GM21360 (cell line): ENCODE results near the gene CCSER1.
"Not testable (repeated sequence)": the region's sequence is repeated elsewhere in the genome, so short reads cannot be mapped to it uniquely, and the experiment has no call there.

Experiments used
- ATAC-seq: cut with Tn5 transposase; IDR thresholded peaks from one replicate; pipeline ENCODE4 v1.9.1; 2021; ENCODE audit warnings: mild to moderate bottlenecking, moderate library complexity; ENCODE audit not compliant: unreplicated experiment

The CCSER1 gene

GRCh38 chr4:90996813-90997212 lies 869.6 kb downstream of the CCSER1 start:
- ATAC-seq: no peak

DNA sequence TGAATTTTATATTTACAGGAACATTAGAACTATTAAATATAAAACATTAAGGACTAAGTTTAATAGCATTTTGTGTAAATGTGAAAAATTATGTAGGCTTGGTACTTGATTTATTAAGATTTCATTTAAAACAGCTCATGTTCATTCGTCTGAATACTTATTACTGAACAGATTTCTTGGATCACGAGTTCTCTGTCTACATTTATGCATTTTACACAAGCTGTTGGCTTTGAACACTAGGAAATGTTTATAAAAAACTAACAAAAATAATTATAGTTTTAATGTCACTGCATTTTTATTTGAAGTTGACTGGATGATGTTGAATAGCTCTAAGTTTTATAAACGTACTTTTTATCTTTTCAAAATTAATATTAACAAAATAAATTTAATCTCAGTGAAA lies 888.7 kb downstream of the CCSER1 start:
- no peak for ATAC-seq

DNA sequence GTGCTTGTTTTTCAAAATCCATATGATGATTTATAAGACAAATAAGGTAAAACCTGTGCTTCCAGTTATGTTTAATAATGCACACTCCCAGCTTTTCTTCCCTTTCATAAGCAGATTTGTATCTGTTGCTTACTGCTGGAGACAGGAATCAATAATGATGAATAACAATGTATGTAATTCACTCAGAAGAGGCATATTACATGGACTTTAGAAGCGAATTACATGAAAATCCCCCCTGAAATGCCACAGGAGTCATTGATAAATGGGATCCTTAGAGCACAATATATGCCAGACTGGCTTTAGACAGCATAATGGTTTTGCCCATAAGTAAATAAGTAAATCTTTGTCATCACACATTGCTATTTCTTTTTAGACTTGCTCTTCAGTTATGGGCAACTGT lies 892.3 kb downstream of the CCSER1 start:
- ATAC-seq: no peak

- no peak for ATAC-seq
Observed at GRCh38 chr4:91025241-91026148, 898.3 kb downstream of the CCSER1 start.

DNA sequence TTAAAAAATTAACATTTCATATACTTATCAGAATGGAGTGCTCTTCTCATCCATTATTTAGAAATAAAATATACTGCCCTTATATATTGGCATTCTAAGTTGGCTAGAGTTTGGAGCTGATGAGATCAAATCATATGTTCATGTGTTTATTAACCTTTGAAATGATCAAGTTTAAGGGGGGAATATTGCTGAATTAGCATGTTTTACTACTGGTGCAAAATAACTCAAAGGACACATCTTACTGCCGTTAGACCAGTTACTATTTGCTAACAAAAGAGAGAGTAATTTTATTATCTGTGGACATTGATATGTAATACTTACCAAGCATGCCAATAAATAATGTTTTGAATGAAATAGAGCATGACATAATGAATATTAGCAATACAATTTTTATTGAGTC lies 901.0 kb downstream of the CCSER1 start:
- ATAC-seq: no peak

DNA sequence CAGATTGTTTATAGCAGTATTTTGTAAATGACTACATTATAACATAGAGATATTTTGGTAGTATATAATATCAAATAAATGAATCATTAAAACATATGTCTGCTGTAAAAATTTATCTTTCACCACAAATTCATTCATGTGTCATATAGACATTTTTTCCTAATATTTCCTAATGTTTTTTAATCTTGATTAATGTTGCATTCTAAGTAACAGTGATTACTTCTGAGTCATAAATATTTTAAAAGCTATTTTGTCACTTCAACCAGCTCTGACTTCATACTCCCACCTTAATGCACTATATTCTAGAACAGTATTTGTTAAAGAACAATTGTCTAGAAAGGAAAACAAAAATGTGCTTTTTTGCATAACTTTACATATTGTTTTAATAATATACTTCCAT lies 904.6 kb downstream of the CCSER1 start:
- no peak for ATAC-seq

- no peak for ATAC-seq
Observed at GRCh38 chr4:91032725-91033445, 905.7 kb downstream of the CCSER1 start.

DNA sequence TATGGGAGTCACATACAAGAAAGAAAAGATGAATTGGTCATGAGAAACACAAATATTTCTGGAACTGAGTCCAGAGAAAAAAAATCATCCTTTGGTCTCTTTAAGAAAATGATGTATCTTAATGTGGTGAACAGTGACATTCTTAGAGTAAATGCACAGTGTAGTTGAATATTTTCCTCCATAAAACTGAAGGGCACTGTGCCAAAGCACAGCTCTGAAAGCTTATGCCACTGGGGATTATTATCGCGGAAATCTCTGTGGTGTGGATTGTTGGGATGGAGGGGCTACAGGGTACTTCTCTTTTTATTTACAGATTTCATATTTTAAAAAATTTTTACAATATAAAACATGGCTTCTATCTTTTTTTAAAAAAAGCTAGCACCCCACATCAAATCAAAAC lies 908.1 kb downstream of the CCSER1 start:
- no peak for ATAC-seq

DNA sequence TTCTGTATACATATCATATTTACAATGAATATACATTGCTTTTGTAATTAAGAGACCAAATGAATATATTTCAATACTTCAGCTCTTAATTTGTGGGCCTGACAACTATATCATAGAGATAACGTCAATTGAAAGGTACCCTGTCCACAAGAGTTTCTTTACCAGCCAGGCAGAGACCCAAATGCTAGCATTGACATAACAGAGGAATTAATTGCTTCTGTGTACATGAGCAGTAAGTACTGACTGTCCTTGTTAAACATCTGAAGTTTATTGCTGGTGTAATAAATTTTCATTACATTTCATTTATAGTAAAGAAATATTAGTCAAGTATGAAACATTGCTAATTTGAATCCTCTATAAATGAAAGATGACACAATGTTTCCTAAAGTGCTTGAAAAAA lies 910.8 kb downstream of the CCSER1 start:
- ATAC-seq: no peak

- no peak for ATAC-seq
Observed at GRCh38 chr4:91057871-91058270, 930.7 kb downstream of the CCSER1 start.

DNA sequence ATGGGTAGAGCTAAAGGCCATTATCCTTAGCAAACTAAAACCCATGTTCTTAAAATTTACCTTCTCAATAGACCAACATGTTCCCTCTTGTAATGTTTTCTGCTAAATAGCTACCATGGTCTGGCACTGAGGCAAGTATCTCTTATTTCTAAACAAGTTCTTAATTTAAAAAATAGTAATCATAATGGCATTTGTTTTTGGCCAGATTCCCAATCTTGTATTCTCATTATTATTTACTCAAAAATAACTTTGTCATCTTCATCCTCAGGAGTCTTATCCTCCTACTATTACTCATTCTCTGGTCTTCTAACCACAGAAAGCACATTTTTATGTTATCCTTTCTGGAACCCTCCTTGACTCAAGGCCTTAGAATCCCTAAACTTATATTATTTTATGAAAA lies 931.2 kb downstream of the CCSER1 start:
- ATAC-seq: no peak

DNA sequence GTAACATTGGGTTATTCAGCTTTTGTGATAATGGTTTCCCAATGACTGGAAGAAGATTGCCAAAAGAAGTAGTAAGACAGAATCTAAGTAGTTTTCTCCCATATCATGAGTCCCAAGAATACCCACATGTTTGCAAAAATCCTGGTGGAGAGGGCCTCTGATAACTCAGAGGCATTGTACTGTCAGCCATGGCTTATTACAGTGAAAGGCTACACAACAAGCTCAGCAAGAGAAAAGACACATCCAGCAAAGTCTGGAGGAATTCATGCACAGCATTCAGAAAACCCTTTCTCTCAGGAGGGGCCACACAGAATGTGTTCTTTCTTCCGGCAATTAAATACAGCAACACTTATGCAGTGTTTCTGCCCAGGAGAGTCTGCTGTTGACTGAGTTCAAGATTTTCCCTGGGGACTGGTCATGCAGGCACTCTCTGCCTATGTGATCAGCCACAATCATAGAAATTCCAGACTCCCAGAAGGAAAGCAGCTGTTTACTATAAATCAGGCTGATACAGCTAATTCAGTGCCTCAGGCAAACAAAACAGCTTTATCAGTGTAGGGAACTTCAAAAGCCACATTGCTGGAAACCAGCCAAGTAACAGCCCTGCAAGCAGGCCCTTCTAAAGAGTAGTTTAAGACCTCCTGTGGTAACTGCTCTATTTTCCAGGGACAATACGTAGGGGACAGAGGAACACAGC lies 937.1 kb downstream of the CCSER1 start:
- ATAC-seq: no peak

DNA sequence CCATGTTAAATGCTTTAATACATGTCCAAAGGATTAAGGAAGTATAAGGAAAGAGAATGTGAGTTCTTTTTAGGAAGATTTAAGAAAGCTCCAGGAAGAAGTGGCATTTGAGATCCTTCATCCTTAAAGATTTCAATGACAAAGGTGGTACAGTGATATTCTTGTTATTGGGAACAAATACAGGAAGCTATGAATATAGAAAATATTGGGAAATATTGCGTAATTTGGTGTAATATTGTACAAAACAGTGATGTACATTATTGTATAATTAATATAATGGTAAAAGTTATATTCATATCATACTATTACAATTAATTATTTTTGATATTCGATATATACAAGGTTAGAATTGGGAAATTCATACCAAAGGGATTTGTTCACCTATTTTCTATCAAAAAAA lies 937.9 kb downstream of the CCSER1 start:
- ATAC-seq: no peak

DNA sequence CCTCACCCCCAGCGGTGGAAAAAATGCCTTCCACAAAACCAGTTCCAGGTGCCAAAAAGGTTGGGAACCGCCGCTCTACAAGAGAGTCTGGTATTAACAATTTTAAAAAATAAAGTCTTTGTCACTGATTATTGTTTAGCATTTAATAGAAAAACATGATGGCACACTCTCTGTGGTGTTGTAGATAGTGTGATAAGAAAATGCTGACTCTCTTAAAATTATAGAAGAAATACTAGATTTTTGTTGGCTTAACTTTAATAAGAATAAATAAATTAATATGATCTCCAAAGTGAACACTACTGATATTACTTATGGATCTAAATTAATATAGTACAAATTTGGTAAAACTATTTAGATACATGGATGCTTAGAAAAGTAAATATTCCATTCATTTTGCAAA lies 943.5 kb downstream of the CCSER1 start:
- no peak for ATAC-seq

DNA sequence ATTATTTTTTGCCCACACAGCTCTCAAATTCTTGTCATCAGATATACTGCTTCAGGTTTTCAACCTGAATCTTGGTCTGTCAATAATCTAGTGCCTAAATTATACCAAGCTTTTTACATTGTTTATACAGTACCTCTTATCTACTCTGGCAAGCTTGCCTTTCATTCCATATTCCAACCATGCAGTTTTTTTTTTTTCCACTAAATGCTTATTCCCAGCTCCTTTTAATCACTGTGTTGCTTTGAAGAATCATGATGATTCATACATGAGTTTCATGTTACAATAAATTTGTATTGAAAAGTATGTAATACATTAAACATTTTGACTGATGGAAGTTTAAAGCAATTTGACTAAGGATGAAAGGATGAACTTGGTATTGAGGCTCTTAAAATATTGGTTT lies 949.0 kb downstream of the CCSER1 start:
- ATAC-seq: no peak

GRCh38 chr4:91085961-91086360 lies 958.8 kb downstream of the CCSER1 start:
- ATAC-seq: no peak

- no peak for ATAC-seq
Observed at GRCh38 chr4:91087743-91088142, 960.5 kb downstream of the CCSER1 start.

GRCh38 chr4:91089178-91089577 lies 962.0 kb downstream of the CCSER1 start:
- no peak for ATAC-seq

DNA sequence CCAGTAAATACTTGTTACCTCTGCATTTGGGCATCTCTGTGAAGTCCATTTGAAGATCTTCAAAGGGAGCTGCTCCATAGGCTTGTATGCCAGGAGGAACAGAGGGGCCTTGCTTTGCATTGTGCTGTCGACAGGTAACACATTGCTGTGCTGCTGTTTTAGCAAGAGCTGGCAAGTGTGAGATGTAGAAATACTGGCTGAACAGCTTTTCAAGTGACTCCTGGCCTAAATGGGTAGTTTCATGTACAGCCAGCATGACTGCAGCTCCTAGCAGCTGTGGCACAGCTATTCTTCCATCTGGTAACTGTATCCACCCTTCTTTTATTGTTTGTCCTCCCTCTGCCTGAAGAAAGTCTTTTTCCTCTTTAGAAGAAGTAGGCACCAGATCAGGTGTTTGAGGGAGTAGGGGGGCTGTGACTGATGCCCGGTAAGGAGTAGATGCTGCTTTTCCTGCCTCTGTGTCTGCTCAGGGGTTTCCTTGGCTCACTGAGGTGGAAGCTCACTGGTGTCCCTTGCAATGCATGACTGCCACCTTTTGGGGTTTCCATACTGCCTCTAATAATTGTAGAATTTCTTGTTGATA lies 965.3 kb downstream of the CCSER1 start:
- no peak for ATAC-seq

DNA sequence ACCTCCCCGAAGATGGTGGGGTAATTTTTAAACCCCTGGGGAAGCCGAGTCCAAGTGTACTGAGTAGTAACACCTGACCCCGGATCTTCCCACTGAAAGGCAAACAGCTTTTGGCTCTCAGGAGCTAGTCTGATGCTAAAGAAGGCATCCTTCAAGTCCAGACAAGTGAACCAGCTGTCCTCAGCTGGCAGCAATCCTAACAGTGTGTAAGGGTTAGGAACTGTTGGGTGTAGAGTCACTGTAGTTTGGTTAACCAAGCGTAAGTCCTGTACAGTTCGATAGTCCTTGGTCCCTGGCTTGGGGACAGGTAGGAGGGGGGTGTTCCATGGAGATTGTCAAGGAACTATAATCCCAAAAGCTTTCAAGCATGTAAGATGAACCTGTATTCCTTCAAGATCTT lies 967.0 kb downstream of the CCSER1 start:
- not testable (repeated sequence) for ATAC-seq

DNA sequence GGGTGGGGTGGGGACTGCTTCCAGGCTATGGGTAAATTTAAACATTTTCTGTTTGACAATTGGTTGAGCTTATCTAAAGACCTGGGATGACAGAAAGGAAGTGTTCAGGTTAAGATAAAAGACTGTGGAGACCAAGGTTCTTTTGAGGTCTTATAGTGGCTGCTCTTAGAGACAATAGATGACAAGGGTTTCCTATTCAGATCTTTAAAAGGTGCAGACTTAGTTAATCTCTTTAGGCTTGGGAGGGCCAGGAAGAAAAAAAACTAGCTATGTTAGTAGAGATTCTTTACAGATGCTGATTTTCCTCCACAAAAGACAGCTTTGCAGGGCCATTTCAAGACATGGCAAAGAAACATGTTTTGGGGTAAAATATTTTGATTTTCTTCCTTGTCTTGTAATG lies 972.5 kb downstream of the CCSER1 start:
- ATAC-seq: no peak
